ENCODE results near the gene FGF2.

DNA sequence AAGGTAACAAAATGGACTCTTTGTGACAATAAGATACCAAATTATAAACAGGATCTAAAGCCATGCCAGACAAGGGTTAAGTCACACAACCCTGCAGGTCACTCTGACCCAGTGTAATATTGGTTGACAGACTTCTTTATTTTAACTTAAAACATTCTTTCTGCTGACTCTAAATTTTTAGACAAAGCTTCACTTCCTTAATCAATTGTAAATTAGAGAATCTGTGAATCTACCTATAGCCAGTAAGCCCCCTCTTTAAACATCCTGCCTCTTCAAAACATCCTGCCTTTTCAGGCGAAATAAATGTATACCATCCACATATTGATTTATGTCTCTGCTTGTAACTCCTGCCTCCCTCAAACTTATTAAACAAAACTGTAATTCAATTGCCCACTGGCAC is 81.6 kb downstream of the FGF2 start:
- TF ChIP-seq POLR2A (IDR thresholded peaks at IDR 0.05): no peak
- TF ChIP-seq, protein P1, sequence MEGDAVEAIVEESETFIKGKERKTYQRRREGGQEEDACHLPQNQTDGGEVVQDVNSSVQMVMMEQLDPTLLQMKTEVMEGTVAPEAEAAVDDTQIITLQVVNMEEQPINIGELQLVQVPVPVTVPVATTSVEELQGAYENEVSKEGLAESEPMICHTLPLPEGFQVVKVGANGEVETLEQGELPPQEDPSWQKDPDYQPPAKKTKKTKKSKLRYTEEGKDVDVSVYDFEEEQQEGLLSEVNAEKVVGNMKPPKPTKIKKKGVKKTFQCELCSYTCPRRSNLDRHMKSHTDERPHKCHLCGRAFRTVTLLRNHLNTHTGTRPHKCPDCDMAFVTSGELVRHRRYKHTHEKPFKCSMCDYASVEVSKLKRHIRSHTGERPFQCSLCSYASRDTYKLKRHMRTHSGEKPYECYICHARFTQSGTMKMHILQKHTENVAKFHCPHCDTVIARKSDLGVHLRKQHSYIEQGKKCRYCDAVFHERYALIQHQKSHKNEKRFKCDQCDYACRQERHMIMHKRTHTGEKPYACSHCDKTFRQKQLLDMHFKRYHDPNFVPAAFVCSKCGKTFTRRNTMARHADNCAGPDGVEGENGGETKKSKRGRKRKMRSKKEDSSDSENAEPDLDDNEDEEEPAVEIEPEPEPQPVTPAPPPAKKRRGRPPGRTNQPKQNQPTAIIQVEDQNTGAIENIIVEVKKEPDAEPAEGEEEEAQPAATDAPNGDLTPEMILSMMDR (IDR thresholded peaks at IDR 0.05): no peak

All from esophagus squamous epithelium (tissue), 4 donors.